ENCODE data around the gene PTGFRN. TPM values are rescaled to one million over a fixed set of nuclear protein-coding genes. Genes with fewer than 3 reads are reported as not detected.

Gene PTGFRN
- total and polyA plus RNA-seq, 2 of the 4 experiments (the other 2 are of a cell fraction): 0.90 to 1.1 TPM

DNA sequence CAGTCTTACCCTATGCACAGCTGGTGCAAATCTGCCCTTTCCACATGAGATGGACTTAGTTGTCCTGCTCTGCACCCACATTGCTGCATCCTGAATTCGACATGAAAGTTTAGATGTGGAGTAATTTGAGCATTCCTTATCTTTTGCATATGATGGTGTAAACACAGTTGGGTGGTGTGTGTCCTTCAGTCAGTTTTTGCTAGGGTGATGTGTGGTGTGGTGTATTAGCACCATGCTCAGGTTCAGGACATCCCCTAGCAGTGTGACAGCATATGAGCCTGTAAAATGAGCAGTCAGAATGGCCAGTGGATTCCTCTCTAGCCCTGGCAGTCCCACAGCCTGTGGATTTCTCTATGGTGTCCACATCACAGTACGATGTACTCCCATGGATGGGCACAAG lies 49.3 kb downstream of the PTGFRN start:
- no peak overlapping the region for H2BK120ac ChIP-seq (ENCODE audit: low read depth, low read length)
- no peak overlapping the region for H3K14ac ChIP-seq (replicated peaks; ENCODE audit: low read depth, low read length)
- no CpG with 5 or more reads among the region's 2 CpGs for WGBS, 2 experiments (ENCODE audit: extremely low coverage in 2 of 2, insufficient read length in 1 of 2)
- no peak overlapping the region for H2BK5ac ChIP-seq (ENCODE audit: low read depth, low read length, poor library complexity, severe bottlenecking)
- H2AK5ac ChIP-seq (ENCODE audit: low read depth, low read length): no peak overlapping the region
- dilution Hi-C loops (cut with HindIII; ENCODE audit: low sequenced_read_pairs, unreplicated experiment) (no loop called here), in situ Hi-C loops (cut with MboI; ENCODE audit: low sequenced_read_pairs) (no loop called here), intact Hi-C loops (cut with micrococcal nuclease) (no loop called here)
- no peak overlapping the region for H4K91ac ChIP-seq (ENCODE audit: insufficient read depth, low read depth, low read length)
- H4K5ac ChIP-seq (ENCODE audit: low read depth, low read length): no peak overlapping the region
- ATAC-seq (ENCODE audit: low read depth): no peak
- no peaks in the 10 kb centered on the region for H4K20me1 ChIP-seq (ENCODE audit: insufficient read depth, low read length)
- H3K36me3 ChIP-seq (ENCODE audit: control insufficient read depth, insufficient read depth, low read length): no peaks in the 10 kb centered on the region
- no peaks in the 10 kb centered on the region for H3K9me3 ChIP-seq (ENCODE audit: control insufficient read depth, insufficient read depth, low read length)
- no peak overlapping the region for H3K23ac ChIP-seq (ENCODE audit: low read depth, low read length)
- CTCF ChIA-PET: no interaction called here
- no peak overlapping the region for H3K18ac ChIP-seq (ENCODE audit: low read depth, low read length)
- no TSS peak for BruUV-seq (replicated peaks)
- no peak for DNase-seq
- H2BK15ac ChIP-seq (ENCODE audit: low read depth, low read length): no peak overlapping the region
- no peak overlapping the region for H3K4me3 ChIP-seq (ENCODE audit: insufficient read depth, low read depth, low read length)
- no peak overlapping the region for H3K27ac ChIP-seq (ENCODE audit: insufficient read depth, low read length)
- H3K79me1 ChIP-seq (ENCODE audit: low read depth in 1 of 2, low read length in 2 of 2): no peaks in the 10 kb centered on the region
- H3K27me3 ChIP-seq (ENCODE audit: control insufficient read depth, insufficient read depth, low read length): no peaks in the 10 kb centered on the region; the same call in 1 of the 2 replicates
- POLR2A ChIA-PET (ENCODE audit: unreplicated experiment): no interaction called here
- H3K9ac ChIP-seq (ENCODE audit: low read depth, low read length): no peak overlapping the region
- H3K56ac ChIP-seq (ENCODE audit: extremely low read depth, insufficient read depth, low read length): no peak overlapping the region
- H4K8ac ChIP-seq (ENCODE audit: low read depth in 2 of 2, low read length in 2 of 2): no peak overlapping the region
- no peaks in the 10 kb centered on the region for H3K4me1 ChIP-seq (ENCODE audit: control insufficient read depth, insufficient read depth, low read length)
- H3K9me1 ChIP-seq (ENCODE audit: insufficient read depth, low read length): no peaks in the 10 kb centered on the region
- no peak overlapping the region for H3K4ac ChIP-seq (ENCODE audit: low read depth, low read length)
- TF ChIP-seq RAD21 (IDR thresholded peaks at IDR 0.05; ENCODE audit: low read length): no peak
- TF ChIP-seq RFX5 (IDR thresholded peaks at IDR 0.05; ENCODE audit: low read depth, low read length): no peak
- TF ChIP-seq MAZ (IDR thresholded peaks at IDR 0.05; ENCODE audit: borderline replicate concordance, low read depth, low read length): no peak
- TF ChIP-seq MXI1 (IDR thresholded peaks at IDR 0.05; ENCODE audit: borderline replicate concordance, low read depth, low read length): no peak
- no peak for TF ChIP-seq BHLHE40 (IDR thresholded peaks at IDR 0.05; ENCODE audit: low read depth, low read length)
- no peak overlapping the region for H2AK9ac ChIP-seq (replicated peaks; ENCODE audit: low read depth, low read length, poor library complexity)
- H3K4me2 ChIP-seq (ENCODE audit: low read depth, low read length): no peak overlapping the region
- H2AFZ ChIP-seq (replicated peaks; ENCODE audit: low read length, poor library complexity): peak overlapping the region; percentile 8
- H2BK20ac ChIP-seq (ENCODE audit: low read depth, low read length): no peak overlapping the region
